Activated T-helper 1 cell treated with Interleukin-2 at 50 U/mL for 16 hours (primary cell): ENCODE measurements around the gene ZNHIT3.
"Not testable (repeated sequence)": the region's sequence is repeated elsewhere in the genome, so short reads cannot be mapped to it uniquely, and the experiment has no call there.

Experiments used
- DNase-seq: peaks from one replicate; pipeline ENCODE4 v3.0.0-alpha.2; 2020; ENCODE audit warnings: low read depth

Gene ZNHIT3

DNA sequence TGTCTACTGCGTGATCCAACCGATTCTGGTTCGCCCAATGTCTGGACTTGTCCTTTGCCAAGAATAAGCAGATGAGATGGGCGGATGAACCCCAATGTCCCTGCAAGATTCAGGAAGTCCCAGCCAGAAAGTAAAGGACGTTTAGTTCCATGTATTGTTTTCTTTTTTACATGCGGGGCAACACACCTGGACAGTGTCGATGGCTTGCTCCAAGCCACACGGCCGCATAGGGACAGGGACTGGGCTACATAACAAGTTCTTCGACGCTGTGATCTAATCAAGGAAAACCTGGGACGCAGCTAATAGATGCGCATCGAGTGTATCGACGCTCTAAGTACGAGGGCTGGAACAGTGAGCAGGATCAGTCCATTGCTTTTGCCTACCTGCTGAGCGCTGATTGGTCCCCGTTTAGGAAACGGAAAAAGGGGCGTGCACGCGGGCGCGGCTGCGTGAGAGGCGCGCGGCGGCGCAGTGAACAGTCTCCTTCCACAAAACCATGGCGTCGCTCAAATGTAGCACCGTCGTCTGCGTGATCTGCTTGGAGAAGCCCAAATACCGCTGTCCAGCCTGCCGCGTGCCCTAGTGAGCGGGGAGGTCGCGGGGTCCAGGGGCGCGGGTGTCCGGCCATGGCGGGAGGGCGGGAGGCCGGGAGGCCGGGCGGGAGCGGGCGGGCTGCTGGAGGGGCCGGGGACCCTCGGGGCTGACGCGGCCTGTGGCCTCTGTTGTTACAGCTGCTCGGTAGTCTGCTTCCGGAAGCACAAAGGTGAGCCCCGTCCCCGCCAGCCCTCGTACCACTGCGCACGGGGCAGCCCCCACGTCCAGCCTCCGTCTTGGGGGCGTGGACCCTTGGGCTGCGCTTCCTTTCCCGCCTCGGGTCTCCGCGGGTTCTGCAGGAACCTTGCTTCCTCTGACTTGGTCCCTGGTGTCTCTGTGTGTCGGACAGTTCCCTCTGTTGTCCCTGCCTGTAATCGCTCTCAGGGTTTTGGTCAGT lies at the start of gene ZNHIT3:
Gene ZNHIT3 (plus strand): TSS at position 478 of the 991 bp plus-strand sequence. CDS start 19 bp downstream, at position 497.
- DNase-seq: peak; percentile 81

DNA sequence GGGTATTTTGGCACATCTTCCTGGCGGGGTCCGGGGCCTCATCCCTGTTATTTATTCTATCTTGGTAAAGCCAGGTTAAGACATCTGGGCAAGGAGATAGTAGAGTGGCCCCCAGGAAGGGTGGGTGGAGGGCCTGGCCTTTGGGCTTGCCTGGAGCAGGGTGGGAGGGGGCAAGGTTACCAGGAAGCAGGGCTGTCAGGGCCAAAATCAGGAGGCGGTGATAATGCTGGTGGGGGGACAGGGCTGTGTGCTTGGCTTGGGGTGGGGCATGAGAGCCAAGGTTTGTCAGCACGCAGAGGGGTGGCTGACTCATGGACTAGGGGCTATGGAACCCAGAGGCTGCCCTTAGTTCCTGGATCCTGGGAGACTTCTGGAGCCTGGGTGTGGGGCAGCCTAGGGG lies 44.7 kb upstream of the ZNHIT3 start:
- not testable (repeated sequence) for DNase-seq

DNA sequence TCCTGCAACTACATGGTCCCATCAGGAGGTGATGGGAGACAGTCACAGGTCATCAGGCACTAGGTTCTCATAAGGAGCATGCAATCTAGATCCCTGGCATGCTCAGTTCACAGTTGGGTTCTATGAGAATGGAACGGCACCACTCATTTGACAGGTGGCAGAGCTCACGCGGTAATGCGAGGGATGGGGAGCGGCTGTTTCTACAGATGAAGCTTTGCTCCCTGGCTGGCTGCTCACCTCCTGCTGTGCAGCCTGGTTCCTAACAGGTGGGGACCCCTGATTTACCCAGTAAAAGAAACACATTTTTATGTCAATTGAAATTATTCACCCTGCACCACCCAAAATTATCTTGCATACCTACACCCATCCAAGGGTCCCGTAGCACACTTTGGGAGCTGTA lies 42.7 kb upstream of the ZNHIT3 start:
- DNase-seq: no peak

DNA sequence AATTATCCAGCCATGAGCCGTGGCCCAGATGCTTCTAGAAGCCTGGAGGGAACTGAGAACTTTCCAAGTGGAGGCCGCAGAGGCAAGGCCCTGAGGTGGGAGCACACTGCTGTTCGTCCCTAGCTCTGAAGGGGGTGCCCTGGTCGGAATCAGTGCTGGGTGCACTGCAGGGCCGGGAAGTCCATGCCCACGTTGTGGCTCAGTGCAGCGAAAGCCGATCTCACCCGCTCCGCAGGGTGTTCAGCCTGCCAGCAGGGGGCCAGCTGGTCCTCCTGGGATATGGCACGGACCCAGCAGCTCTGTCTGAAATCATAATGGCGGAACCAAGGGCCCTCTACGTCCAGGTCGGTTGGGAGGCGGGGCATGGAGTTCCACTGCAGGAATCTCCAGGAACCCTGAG lies 36.5 kb upstream of the ZNHIT3 start:
- not testable (repeated sequence) for DNase-seq

DNA sequence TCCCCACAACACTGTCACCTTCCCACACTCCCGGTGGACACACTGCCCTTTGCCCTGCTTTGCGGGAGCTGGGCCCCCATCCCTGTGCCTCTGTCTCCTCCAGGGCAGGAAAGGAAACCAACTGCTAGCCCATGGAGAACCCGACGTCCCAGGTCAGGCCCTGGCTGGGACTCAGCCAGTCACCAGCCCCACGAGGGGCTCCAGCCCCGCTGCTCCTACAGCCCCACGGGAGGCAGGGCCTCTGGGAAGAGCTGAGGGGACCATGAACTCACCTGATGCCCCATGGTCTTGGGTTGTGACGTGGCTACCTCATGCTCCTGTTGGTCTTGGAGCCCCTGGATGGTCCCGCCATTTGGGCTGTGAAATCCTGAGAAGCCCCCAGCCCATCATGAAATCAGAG lies 33.6 kb upstream of the ZNHIT3 start:
- not testable (repeated sequence) for DNase-seq

DNA sequence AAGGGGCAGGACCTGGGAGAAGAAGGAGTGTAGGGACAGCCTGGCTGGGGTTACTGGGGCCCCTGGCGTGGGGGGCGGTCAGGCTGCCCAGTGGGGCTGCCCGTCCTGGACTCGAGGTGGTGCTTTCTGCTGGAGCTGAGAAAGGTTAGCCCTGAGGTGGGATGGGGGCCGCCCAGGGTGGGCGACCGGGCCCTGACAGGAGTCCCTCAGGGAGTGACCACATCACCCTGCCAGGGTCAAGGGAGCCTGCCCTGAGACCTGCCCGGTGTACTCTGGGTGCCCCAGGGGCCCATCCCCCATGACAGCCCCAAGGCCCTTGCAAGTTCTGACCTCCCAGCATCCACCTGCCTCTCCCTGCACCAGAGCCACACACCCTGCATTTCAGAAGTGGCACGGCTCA lies 28.8 kb upstream of the ZNHIT3 start:
- DNase-seq: not testable (repeated sequence)

DNA sequence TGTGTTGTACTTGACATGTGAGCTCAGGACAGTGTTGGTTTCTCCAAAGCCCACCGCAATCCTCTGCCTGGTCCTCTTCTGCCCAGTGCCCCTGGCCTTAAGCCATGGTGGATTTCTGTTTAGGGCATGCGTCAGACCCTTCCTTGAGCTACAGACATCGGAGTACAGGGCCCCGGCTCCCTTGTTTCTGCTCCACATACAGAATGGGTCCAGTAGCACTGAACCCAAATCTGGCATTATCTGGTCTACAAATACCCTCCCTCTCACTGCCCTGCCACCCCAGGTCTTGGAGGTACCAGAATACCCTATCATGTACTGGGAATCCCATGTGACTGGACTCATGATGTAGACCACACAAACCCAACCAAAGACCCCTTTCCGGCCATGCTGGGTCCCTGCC lies 27.4 kb upstream of the ZNHIT3 start:
- no peak for DNase-seq

DNA sequence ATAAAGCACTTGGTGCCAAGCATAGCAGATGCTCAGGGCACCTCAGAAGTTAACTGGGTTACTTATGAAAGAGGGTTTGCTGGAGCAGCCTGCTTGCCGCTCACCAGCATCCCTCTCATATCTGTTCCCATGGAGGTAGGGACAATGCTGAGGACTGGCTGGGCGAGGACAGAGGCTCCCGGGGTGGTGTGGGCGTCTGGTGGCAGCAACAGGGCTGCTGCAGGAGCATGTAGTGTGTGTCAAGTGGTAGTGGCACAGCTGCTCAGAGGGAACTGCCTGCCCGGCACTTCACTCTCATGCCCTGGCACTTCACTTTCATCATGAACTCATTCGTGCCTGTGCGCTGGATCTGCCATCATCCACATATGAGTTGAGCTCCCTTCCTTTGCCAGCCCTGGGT lies 26.9 kb upstream of the ZNHIT3 start:
- no peak for DNase-seq

DNA sequence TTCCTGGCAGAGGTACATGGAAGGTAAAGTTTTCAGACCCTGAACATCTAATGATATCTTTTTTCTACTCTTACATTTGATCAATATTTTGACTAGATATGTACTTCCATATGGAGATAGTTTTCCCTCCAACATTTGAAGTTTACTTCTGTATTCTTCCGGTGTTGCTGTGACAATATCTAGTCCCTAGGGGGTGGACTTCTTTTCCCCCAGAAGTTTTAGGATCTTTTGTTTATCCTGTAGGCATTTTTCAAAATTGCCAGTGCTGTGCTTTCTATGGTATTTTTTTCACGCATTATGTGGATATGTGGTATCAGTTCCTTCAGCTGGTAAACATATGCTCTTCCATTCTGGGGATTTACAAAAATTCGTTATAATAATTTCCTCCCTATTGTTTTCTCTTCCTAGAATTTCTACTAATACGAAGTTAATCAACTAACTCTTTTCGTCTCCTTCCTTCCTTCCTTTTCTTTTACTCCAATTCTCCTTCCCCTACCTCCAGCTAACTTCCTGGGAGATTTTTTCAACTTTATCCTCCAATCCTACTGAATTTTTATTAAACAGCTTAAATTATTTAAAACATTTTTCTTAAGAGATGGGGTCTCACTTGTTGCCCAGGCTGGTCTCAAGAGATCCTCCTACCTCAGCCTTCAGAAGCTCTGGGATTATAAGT lies 26.1 kb upstream of the ZNHIT3 start:
- no peak for DNase-seq

DNA sequence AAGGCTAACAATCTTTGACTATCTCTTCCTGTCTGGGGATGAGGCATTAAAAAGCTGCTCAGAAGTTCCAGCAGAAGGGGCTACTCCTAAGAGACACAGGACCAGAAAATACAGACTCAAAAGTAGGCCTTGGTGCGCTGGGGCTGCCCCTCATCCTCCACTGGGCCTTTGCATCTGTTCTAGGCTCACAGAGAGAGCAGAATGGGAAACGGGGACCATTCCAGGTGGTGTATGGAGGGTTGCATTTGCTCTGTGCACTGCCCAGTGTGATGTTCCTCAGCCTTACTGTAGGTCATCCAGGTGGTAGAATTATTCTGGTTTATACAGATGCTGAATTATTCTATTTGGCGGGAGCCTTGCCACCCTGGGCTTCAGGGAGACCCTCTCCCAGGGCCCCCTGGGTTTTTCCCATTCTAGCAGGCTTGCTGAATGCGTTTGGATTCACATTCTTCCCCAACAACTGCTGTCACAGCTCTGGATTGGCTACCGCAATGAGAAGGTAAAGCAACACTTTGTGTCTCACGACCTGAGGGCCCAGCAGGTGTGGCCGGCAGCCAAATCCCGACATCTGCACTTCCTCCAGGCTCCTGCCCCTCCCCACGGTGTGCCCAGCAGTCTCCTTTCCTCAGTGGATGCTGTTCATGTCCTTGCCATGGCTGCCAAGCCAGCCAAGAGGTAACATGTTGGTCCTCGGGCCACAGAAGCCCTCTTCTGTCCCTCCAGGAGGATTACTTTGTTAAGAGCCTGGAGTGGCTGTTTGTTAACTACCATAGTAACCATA lies 25.0 kb upstream of the ZNHIT3 start:
- DNase-seq: no peak

DNA sequence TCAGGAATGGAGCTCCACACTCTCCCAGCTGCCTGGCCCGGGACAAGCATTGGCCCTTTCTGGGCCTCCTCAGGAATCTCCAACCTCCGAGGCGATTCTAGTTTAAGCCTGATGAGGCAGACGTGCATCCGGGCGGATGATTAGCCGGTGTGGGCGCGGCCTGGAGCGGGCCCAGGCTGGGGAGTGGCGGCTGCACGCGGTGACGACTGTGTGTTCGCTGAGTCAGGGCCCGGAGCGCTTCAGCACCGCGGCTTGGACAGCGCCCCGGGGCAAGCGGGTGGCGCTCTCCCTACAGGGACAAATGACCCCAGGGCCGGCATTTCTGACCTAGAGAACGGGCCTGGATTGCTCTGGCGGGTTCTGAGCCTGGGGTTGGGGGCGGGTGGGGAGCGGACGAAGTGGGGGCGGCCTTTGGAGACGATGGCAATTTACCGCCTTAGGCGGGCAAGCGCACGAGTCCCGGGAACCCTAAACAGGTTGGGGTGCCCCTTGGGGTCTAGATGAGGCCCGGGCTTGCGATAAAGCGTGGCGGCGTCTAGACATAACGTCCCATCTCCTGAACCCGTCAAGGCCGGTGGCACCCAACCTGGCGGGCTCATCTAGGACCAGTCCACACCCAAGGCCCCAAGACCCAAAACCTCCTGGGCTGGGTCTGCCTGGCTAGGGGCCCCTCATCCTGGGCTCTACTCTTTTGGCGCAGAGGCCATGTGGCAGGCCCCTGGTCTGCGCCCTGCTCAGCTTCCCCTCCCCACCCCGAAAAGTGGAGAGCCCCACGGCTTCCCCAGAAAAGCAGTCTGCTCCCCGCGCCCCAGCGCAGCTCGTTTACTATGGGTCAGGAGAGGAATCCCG lies 22.3 kb upstream of the ZNHIT3 start:
- DNase-seq: no peak

DNA sequence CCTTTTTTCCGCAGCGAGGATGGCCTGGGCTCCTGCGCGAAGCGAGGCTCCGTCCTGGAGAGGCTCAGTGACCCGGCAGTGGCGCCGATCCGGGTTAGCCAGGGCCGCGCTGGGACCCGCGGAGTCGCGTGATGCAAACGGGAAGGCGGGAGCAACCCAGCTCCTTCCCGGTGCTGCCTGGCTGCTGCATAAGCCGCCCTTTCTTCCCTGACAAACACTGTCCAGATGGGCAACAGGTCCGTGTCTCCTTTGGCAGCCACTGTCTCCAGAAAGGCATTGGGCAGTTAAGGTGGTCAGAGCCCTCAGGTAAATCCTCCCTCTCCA lies 21.8 kb upstream of the ZNHIT3 start:
- DNase-seq: no peak

DNA sequence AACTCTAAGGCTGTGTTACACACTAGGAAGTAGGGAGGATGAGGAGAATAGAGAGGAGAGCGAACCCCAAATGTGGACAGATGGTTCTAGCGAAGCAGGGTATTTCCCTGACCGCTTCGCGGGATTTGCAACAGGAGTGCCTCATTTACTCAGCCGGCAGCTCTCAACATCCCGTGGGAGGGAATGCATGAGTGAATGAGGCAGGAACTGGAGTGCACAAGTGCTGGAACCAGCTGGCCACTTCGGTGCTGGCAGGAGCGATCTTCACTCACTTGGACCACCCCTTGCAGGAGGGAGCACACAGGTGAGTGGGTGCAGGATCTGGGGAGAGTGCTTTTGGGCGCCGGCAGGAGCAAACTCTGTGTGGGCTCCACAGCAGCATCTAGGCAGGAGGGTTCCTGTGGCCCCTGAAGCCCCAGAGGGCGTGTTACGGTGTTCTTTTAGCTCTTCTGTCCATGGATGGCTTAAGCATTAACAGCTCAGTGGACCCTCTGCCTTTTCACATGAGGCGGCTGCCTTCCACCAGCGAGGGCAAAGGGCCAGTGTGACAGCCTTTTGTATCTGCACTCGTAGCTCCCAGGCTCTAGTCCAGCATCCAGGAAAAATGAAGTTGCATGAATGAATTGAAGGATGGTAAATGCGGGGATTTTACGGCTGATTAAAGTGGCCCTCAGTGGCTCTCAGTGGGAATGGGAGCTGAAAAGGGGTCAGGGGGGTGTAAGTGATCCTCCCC lies 17.4 kb upstream of the ZNHIT3 start:
- no peak for DNase-seq

DNA sequence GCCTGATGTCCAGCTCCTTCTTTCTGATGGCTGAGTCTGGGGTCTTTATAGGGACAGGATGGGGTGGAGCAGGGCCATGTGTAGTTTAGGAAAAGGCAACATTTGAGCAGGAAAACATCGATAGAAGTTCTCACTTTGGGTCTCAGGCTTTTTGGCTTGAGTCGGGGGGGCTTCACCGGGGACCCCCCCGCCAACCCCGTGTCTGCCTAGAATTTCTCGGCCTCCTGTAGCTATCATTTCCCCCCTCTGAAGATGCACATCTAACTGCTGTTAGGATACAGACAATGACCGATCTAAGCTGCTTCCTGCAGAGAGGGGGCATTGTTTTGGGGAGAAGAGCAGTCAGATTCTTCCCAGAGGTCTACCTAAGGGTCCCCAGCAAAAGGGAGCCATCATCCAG lies 16.7 kb upstream of the ZNHIT3 start:
- DNase-seq: no peak

DNA sequence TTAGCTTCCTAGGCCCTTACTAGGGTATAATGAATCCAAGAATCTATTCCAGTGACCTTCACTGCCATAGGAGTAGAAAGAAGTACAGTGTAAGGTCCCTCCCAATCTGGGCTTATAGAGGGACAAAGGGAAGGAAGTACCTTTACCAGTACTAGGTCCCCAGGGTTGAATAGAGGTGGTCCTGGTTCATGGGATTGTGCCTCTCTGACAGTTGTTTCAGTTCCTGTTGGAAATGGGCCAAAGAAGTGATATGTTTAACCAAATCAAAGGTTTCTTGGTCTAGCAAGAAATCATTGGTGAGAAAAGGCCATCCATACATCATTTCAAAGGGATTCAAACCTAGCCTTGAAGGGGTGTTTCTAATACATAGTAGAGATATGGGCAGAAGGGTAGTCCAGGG lies 16.0 kb upstream of the ZNHIT3 start:
- DNase-seq: no peak

DNA sequence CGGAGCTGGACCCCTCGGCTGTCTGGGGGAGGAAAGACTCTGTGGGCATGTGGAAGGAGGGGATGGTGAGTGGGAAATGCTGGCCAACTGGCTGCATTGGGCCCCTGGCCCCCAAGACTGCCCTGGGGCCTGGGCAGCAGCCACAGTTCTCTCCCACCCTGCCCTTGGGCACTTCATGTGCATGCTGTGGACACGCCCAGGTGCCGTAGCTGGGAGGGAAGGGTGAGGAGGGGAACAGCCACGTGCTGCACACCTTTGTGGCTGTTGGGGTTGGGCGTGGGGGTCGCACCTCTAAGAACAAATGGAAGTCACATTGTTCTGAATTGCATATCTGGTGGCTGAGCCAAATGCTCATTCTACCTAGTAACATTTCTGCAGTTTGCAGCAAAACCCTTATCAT lies 11.9 kb upstream of the ZNHIT3 start:
- DNase-seq: no peak

DNA sequence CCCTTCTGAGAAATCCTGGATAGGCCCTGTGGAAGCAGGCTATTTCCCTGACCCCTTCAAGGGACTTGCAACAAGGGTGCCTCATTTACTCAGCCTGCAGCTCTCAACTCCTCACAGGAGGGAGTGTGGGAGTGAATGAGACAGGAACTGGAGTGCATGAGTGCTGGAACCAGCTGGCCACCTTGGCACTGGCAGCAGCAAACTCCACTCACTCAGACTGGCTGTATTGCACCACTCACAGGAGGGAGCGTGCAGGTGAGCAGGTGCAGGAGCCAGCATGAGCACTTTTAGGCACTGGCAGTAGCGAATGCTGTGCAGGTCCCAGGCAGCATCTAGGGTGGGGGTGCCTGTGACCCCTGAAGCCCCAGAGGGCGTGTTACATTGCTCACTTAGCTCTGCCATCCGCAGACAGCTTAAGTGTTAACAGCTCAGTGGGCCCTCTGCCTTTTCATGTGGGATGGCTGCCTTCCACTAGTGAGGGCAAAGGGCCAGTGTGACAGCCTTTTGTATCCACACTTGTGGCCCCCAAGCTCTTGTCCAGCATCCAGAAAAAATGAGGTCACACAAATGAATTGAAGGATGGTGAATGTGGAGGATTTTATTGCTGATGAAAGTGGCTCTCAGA lies 11.0 kb upstream of the ZNHIT3 start:
- DNase-seq: no peak

DNA sequence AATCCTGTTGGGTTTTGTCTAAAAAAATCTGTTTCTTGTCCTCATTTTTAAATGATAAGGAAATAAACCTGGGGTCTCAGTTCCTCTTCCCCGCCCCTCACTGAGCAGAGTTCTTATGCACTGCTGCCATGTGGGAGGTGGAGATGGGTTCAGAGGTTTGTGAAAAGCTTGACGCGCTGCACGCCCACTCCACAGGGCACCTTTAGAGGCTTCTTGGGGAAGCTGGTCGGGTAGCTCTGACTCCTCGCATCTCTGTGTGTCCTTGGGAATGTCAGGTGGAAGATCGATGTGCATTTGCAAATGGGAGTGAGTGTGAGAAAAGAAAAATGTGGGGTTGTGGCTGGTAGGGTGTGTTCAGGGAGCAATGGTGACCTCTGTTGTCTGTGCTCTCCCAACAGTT lies 4.7 kb upstream of the ZNHIT3 start:
- no peak for DNase-seq

DNA sequence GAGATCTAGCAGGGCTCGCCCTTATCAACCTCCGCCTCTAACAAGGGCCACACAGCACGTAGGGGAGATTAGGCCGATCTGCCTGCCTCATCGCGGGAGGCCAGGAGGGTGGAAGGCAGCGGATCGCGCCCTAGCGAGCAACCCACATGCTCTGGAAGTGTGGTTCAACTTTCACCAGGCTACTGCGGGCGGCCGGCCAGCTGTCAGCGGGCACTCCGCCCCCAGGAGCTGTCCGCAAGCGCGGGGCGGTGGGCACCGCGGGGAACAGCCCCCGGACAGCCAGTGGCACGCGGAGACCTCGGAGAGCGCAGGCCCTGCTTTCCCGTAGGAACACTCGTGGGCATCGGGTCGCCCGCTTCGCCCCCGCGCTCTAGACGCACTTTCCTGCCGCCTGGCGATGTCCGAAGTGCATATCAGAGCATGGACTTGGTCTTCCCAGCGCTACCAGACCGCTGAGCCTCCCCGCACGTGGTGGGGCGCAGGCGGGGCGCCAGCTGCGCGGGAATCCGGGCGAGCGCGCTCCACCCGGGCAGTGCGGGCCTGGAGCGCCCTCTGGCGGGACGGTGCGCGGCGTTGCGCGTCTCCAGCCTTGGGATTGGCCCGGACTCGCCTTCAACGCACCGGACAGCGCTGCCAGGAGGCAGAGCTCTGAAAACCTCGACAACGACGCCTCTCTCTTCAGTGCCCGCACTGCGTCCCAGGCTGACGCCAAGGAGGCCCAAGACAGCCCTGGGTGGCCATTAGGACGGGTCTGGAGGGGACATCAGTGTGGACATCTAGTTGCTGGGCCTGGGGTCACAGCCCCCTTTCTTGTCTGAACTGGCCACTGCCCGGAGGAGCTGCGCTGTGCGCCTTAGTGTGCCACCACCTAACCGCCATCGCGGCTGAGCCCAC lies 3.6 kb upstream of the ZNHIT3 start:
- peak; percentile 62 for DNase-seq
